ENCODE data around the gene ROR2. TPM values are rescaled to one million over a fixed set of nuclear protein-coding genes. Genes with fewer than 3 reads are reported as not detected.

The ROR2 gene
- polyA plus RNA-seq, 3 donors, result not detected

GRCh38 chr9:91913986-91914385, 36.0 kb downstream of the ROR2 start:
- intact Hi-C loops (cut with micrococcal nuclease), result no loop called here

GRCh38 chr9:91913096-91913495, 36.9 kb downstream of the ROR2 start:
- no peaks in the 10 kb centered on the region for H3K36me3 ChIP-seq (replicated peaks in 1 of 2; ENCODE audit: control insufficient read depth in 1 of 2, insufficient read depth in 2 of 2, low read length in 2 of 2)
- Mint-ChIP-seq H3K4me3 (no peak overlapping the region), H3K27ac (no peak overlapping the region), H3K36me3 (no peaks in the 10 kb centered on the region), H3K4me1 (no peaks in the 10 kb centered on the region), H3K9me3 (peaks cover 0 to 7% (median 0%) of the 10 kb centered on the region in 7 donors), H3K27me3 (ENCODE audit: low read depth in 3 of 3) (peaks cover under 1 to 4% (median 2%) of the 10 kb centered on the region in 3 donors)
- H3K27me3 ChIP-seq (ENCODE audit: control insufficient read depth in 2 of 2, insufficient read depth in 2 of 2, low read length in 2 of 2), result no peaks in the 10 kb centered on the region
- H4K20me1 ChIP-seq (ENCODE audit: insufficient read depth, low read length), result no peaks in the 10 kb centered on the region
- H2AFZ ChIP-seq (ENCODE audit: insufficient read depth, low read depth, low read length, poor library complexity, severe bottlenecking), result no peak overlapping the region
- no peak overlapping the region for H3K27ac ChIP-seq (ENCODE audit: low read depth in 1 of 2, low read length in 2 of 2)
- TF ChIP-seq CTCF (IDR thresholded peaks at IDR 0.05), result no peak
- no peak for DNase-seq
- intact Hi-C loops (cut with micrococcal nuclease), result no loop called here
- H3K4me1 ChIP-seq (ENCODE audit: control insufficient read depth in 1 of 2, insufficient read depth in 2 of 2, low read length in 2 of 2), result no peaks in the 10 kb centered on the region
- no peaks in the 10 kb centered on the region for H3K9me3 ChIP-seq (replicated peaks in 1 of 2; ENCODE audit: control insufficient read depth in 1 of 2, insufficient read depth in 1 of 2, low read length in 2 of 2)
- H3K79me2 ChIP-seq (ENCODE audit: insufficient read depth, low read length), result no peaks in the 10 kb centered on the region
- no peak overlapping the region for H3K4me2 ChIP-seq (replicated peaks; ENCODE audit: extremely low read depth, low read length, poor library complexity, severe bottlenecking)
- no peak overlapping the region for H3K9ac ChIP-seq (ENCODE audit: insufficient read depth, low read length, poor library complexity, severe bottlenecking)
- WGBS (ENCODE audit: insufficient coverage), result no CpG with 5 or more reads among the region's 2 CpGs
- no peak overlapping the region for H3K4me3 ChIP-seq (replicated peaks in 1 of 3; ENCODE audit: low read depth in 2 of 3, low read length in 3 of 3)

More at GRCh38 chr9:91913986-91914385, 36.0 kb downstream of the ROR2 start:
- H3K79me2 ChIP-seq (ENCODE audit: insufficient read depth, low read length), result no peaks in the 10 kb centered on the region
- 100% methylated on average over 5 of the region's 8 CpGs for WGBS (ENCODE audit: insufficient coverage)
- H3K27me3 ChIP-seq (ENCODE audit: control insufficient read depth in 2 of 2, insufficient read depth in 2 of 2, low read length in 2 of 2), result no peaks in the 10 kb centered on the region
- Mint-ChIP-seq H3K27ac (no peak overlapping the region), H3K36me3 (no peaks in the 10 kb centered on the region), H3K4me3 (no peak overlapping the region), H3K4me1 (no peaks in the 10 kb centered on the region), H3K27me3 (ENCODE audit: low read depth in 3 of 3) (peaks cover 0 to 6% (median 2%) of the 10 kb centered on the region in 3 donors), H3K9me3 (peaks cover 0 to 7% (median 0%) of the 10 kb centered on the region in 7 donors)
- H3K36me3 ChIP-seq (replicated peaks in 1 of 2; ENCODE audit: control insufficient read depth in 1 of 2, insufficient read depth in 2 of 2, low read length in 2 of 2), result no peaks in the 10 kb centered on the region
- H2AFZ ChIP-seq (ENCODE audit: insufficient read depth, low read depth, low read length, poor library complexity, severe bottlenecking), result no peak overlapping the region
- H3K4me3 ChIP-seq (replicated peaks in 1 of 3; ENCODE audit: low read depth in 2 of 3, low read length in 3 of 3), result no peak overlapping the region
- H3K9ac ChIP-seq (ENCODE audit: insufficient read depth, low read length, poor library complexity, severe bottlenecking), result no peak overlapping the region
- H3K4me1 ChIP-seq (ENCODE audit: control insufficient read depth in 1 of 2, insufficient read depth in 2 of 2, low read length in 2 of 2), result no peaks in the 10 kb centered on the region
- no peak overlapping the region for H3K4me2 ChIP-seq (replicated peaks; ENCODE audit: extremely low read depth, low read length, poor library complexity, severe bottlenecking)
- no peak for TF ChIP-seq CTCF (IDR thresholded peaks at IDR 0.05)
- no peak for DNase-seq
- H3K9me3 ChIP-seq (replicated peaks in 1 of 2; ENCODE audit: control insufficient read depth in 1 of 2, insufficient read depth in 1 of 2, low read length in 2 of 2), result no peaks in the 10 kb centered on the region
- H4K20me1 ChIP-seq (ENCODE audit: insufficient read depth, low read length), result no peaks in the 10 kb centered on the region
- H3K27ac ChIP-seq (ENCODE audit: low read depth in 1 of 2, low read length in 2 of 2), result no peak overlapping the region
